ENCODE results near the gene CACNB3. TPM values are rescaled to one million over a fixed set of nuclear protein-coding genes. Genes with fewer than 3 reads are reported as not detected.

CACNB3 gene
- total and polyA plus RNA-seq, 9 of the 15 experiments (the other 6 are each of a cell fraction or from before 2014, with no cell fraction given): 0.24 to 2.0 (median 1.5) TPM

- TF ChIP-seq, protein P1, sequence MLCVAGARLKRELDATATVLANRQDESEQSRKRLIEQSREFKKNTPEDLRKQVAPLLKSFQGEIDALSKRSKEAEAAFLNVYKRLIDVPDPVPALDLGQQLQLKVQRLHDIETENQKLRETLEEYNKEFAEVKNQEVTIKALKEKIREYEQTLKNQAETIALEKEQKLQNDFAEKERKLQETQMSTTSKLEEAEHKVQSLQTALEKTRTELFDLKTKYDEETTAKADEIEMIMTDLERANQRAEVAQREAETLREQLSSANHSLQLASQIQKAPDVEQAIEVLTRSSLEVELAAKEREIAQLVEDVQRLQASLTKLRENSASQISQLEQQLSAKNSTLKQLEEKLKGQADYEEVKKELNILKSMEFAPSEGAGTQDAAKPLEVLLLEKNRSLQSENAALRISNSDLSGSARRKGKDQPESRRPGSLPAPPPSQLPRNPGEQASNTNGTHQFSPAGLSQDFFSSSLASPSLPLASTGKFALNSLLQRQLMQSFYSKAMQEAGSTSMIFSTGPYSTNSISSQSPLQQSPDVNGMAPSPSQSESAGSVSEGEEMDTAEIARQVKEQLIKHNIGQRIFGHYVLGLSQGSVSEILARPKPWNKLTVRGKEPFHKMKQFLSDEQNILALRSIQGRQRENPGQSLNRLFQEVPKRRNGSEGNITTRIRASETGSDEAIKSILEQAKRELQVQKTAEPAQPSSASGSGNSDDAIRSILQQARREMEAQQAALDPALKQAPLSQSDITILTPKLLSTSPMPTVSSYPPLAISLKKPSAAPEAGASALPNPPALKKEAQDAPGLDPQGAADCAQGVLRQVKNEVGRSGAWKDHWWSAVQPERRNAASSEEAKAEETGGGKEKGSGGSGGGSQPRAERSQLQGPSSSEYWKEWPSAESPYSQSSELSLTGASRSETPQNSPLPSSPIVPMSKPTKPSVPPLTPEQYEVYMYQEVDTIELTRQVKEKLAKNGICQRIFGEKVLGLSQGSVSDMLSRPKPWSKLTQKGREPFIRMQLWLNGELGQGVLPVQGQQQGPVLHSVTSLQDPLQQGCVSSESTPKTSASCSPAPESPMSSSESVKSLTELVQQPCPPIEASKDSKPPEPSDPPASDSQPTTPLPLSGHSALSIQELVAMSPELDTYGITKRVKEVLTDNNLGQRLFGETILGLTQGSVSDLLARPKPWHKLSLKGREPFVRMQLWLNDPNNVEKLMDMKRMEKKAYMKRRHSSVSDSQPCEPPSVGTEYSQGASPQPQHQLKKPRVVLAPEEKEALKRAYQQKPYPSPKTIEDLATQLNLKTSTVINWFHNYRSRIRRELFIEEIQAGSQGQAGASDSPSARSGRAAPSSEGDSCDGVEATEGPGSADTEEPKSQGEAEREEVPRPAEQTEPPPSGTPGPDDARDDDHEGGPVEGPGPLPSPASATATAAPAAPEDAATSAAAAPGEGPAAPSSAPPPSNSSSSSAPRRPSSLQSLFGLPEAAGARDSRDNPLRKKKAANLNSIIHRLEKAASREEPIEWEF (CRISPR knock-in tag; IDR thresholded peaks at IDR 0.05): no peak
- TF ChIP-seq, protein P2, sequence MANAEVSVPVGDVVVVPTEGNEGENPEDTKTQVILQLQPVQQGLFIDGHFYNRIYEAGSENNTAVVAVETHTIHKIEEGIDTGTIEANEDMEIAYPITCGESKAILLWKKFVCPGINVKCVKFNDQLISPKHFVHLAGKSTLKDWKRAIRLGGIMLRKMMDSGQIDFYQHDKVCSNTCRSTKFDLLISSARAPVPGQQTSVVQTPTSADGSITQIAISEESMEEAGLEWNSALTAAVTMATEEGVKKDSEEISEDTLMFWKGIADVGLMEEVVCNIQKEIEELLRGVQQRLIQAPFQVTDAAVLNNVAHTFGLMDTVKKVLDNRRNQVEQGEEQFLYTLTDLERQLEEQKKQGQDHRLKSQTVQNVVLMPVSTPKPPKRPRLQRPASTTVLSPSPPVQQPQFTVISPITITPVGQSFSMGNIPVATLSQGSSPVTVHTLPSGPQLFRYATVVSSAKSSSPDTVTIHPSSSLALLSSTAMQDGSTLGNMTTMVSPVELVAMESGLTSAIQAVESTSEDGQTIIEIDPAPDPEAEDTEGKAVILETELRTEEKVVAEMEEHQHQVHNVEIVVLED (CRISPR knock-in tag; IDR thresholded peaks at IDR 0.05): peak; percentile 36; the same call in 1 of the 2 replicates
- TF ChIP-seq ZNF407 (IDR thresholded peaks at IDR 0.05; ENCODE audit: low read depth): no peak
- no peak for TF ChIP-seq C11orf30 (IDR thresholded peaks at IDR 0.05; ENCODE audit: low read depth)
- no peak for TF ChIP-seq NCOA4 (IDR thresholded peaks at IDR 0.05; ENCODE audit: partially characterized antibody)
- no peak for TF ChIP-seq HSF4 (CRISPR knock-in tag; IDR thresholded peaks at IDR 0.05; ENCODE audit: borderline replicate concordance)
- TF ChIP-seq ILK (tag; IDR thresholded peaks at IDR 0.05; ENCODE audit: borderline replicate concordance, low read depth): no peak
- TF ChIP-seq CHD4 (IDR thresholded peaks at IDR 0.05; ENCODE audit: insufficient read depth, insufficient replicate concordance, low read depth, low read length, poor library complexity, severe bottlenecking): peak; percentile 16
- peak; percentile 73 for TF ChIP-seq TBP (optimal IDR thresholded peaks at IDR 0.05; ENCODE audit: low read depth, low read length)
Measured at GRCh38 chr12:48814262-48815125, 3.8 kb upstream of the CACNB3 start (continued).
